CD4-positive, alpha-beta T cell (primary cell): Measurements from ENCODE around the gene ANKRD49. TPM values are rescaled to one million over a fixed set of nuclear protein-coding genes. Genes with fewer than 3 reads are reported as not detected.

Source experiments
- ATAC-seq: fragments of 200-7000 bp; cut with Tn5 transposase; one replicate; pipeline ENCODE4 v1.10.0; 2022; ENCODE audit warnings: mild to moderate bottlenecking; ENCODE audit not compliant: poor library complexity
- CTCF ChIA-PET: fragments of 350-600 bp; sonication (Branson Sonifier 250); formaldehyde crosslinking; loops from one replicate; lab custom pipeline; 2021; ENCODE audit warnings: antibody characterized with exemption, inconsistent platforms; lab: Charles Lee
- POLR2A ChIA-PET: fragments of 350-600 bp; sonication (Branson Sonifier 250); formaldehyde crosslinking; loops from one replicate; lab custom pipeline; 2021; ENCODE audit warnings: antibody characterized with exemption, inconsistent platforms; lab: Charles Lee
- DNase-seq, 14 experiments: peaks; one replicate each; pipeline ENCODE4 v3.0.0-alpha.2; 2013 to 2020; ENCODE audit warnings: mixed read lengths in 2 of 14
- H3K27ac ChIP-seq, 2 donors: one replicate each; pipeline versions ENCODE4 v1.5.1 to v1.7.0; 2013; ENCODE audit warnings: low read length in 2 of 2, low read depth in 1 of 2, mild to moderate bottlenecking in 1 of 2
- H3K27me3 ChIP-seq, 2 experiments: 1 replicate in 1 of 2; 2 replicates in 1 of 2; pipeline versions ENCODE4 v1.6.1 to v1.7.0; 2013; ENCODE audit warnings: low read length in 2 of 2, control low read depth in 1 of 2, mild to moderate bottlenecking in 1 of 2, moderate library complexity in 1 of 2; ENCODE audit not compliant: insufficient read depth in 2 of 2, control insufficient read depth in 1 of 2
- H3K36me3 ChIP-seq: one replicate; pipeline ENCODE4 v1.6.1; 2013; ENCODE audit warnings: low read length, control low read depth; ENCODE audit not compliant: insufficient read depth
- H3K4me1 ChIP-seq: one replicate; pipeline ENCODE4 v1.6.1; 2013; ENCODE audit warnings: low read length, control low read depth; ENCODE audit not compliant: insufficient read depth
- H3K4me3 ChIP-seq: one replicate; pipeline ENCODE4 v1.5.1; 2013; ENCODE audit warnings: mild to moderate bottlenecking, low read length, moderate library complexity
- H3K9me3 ChIP-seq, 2 experiments: 1 replicate in 1 of 2; 2 replicates in 1 of 2; pipeline versions ENCODE4 v1.6.1 to v1.7.0; 2013; ENCODE audit warnings: low read length in 2 of 2, mild to moderate bottlenecking in 2 of 2, control low read depth in 1 of 2, moderate library complexity in 1 of 2; ENCODE audit not compliant: control insufficient read depth in 1 of 2, insufficient read depth in 1 of 2
- H3K27ac Mint-ChIP-seq: one replicate; pipeline ENCODE4 v1.8.0; 2020; ENCODE audit warnings: mixed read lengths
- H3K27me3 Mint-ChIP-seq: one replicate; pipeline ENCODE4 v1.8.0; 2021; ENCODE audit warnings: mixed read lengths
- H3K36me3 Mint-ChIP-seq: one replicate; pipeline ENCODE4 v1.8.0; 2021; ENCODE audit warnings: low read depth, mixed read lengths
- H3K4me1 Mint-ChIP-seq: one replicate; pipeline ENCODE4 v1.8.0; 2021; ENCODE audit warnings: low read depth, mixed read lengths
- H3K4me3 Mint-ChIP-seq: one replicate; pipeline ENCODE4 v1.8.0; 2020; ENCODE audit warnings: mild to moderate bottlenecking, mixed read lengths
- H3K9me3 Mint-ChIP-seq: one replicate; pipeline ENCODE4 v1.8.0; 2020; ENCODE audit warnings: mixed read lengths
- CTCF ChIP-seq: fragments of 200-600 bp; IDR thresholded peaks from one replicate; pipeline ENCODE4 v1.8.0; 2022; ENCODE audit warnings: antibody characterized with exemption, mild to moderate bottlenecking
- intact Hi-C, 2 experiments: fragments of 100-400 bp; cut with DNase I in 1 of 2; cut with micrococcal nuclease in 1 of 2; formaldehyde crosslinking; loops; one replicate each; pipeline versions ENCODE4 v1.15.1 to v1.9.0; 2023 to 2025; cut with DNase I, micrococcal nuclease
- total RNA-seq, 174 experiments: library from RNA in 2 of 174; stranded (reverse) in 2 of 174; gene quantifications; one replicate each; pipeline ENCODE4 v1.2.3 and lab custom pipeline; 2021 to 2026

Gene ANKRD49
- total RNA-seq, 2 experiments from 2014 or later, result 54.4 to 56.4 TPM

GRCh38 chr11:94532211-94532610, 38.4 kb downstream of the ANKRD49 start:
- Mint-ChIP-seq H3K27me3 (peaks cover 50% of the 10 kb centered on the region), H3K27ac (no peak overlapping the region), H3K4me1 (no peaks in the 10 kb centered on the region), H3K9me3 (no peaks in the 10 kb centered on the region), H3K36me3 (no peaks in the 10 kb centered on the region), H3K4me3 (no peak overlapping the region)
- intact Hi-C loops, result no loop called here
- POLR2A ChIA-PET, result no interaction called here
- Histone ChIP-seq H3K36me3 (no peaks in the 10 kb centered on the region), H3K9me3 (no peaks in the 10 kb centered on the region), H3K4me1 (no peaks in the 10 kb centered on the region), H3K4me3 (no peak overlapping the region), H3K27ac (no peak overlapping the region), H3K27me3 (peaks cover 3 to 13% of the 10 kb centered on the region in 2 experiments)
- ATAC-seq (no peak), DNase-seq (no peak)
- TF ChIP-seq CTCF, result no peak
- CTCF ChIA-PET, result interaction anchor here (1.4 kb wide), 1 partner anchor 20 kb away, joined by 3 read pairs; the partner anchor contains the start of gene C11orf97

- Histone ChIP-seq H3K4me1 (no peaks in the 10 kb centered on the region), H3K27me3 (peaks cover 3 to 4% of the 10 kb centered on the region in 2 experiments), H3K36me3 (no peaks in the 10 kb centered on the region), H3K27ac (no peak overlapping the region), H3K4me3 (no peak overlapping the region), H3K9me3 (no peaks in the 10 kb centered on the region)
- peaks cover 49% of the 10 kb centered on the region for H3K27me3 Mint-ChIP-seq
- TF ChIP-seq CTCF, result no peak
- POLR2A ChIA-PET, result no interaction called here
- DNase-seq, result no peak
- H3K4me1 Mint-ChIP-seq, result no peaks in the 10 kb centered on the region
- intact Hi-C loops, result no loop called here
- no peaks in the 10 kb centered on the region for H3K36me3 Mint-ChIP-seq
- no peak overlapping the region for H3K27ac Mint-ChIP-seq
- H3K9me3 Mint-ChIP-seq, result no peaks in the 10 kb centered on the region
- CTCF ChIA-PET, result no interaction called here
- H3K4me3 Mint-ChIP-seq, result no peak overlapping the region
- ATAC-seq, result no peak
These were observed 39.4 kb downstream of the ANKRD49 start for GRCh38 chr11:94533206-94533605.

GRCh38 chr11:94533696-94534630, 40.2 kb downstream of the ANKRD49 start:
- no peaks in the 10 kb centered on the region for H3K36me3 ChIP-seq
- no peak for DNase-seq
- intact Hi-C loops, result no loop called here
- Mint-ChIP-seq H3K4me3 (no peak overlapping the region), H3K9me3 (no peaks in the 10 kb centered on the region), H3K4me1 (no peaks in the 10 kb centered on the region), H3K36me3 (no peaks in the 10 kb centered on the region), H3K27me3 (peaks cover 44% of the 10 kb centered on the region), H3K27ac (no peak overlapping the region)
- TF ChIP-seq CTCF, result no peak
- H3K27ac ChIP-seq, result no peak overlapping the region
- H3K27me3 ChIP-seq, result peaks cover 0 to 3% of the 10 kb centered on the region in 2 experiments
- ATAC-seq, result no peak
- ChIA-PET CTCF (interaction anchor here (0.6 kb wide), 1 partner anchor 8 kb away, joined by 3 read pairs; no protein-coding TSS in a partner anchor), POLR2A (no interaction called here)
- no peak overlapping the region for H3K4me3 ChIP-seq
- H3K4me1 ChIP-seq, result no peaks in the 10 kb centered on the region
- no peaks in the 10 kb centered on the region for H3K9me3 ChIP-seq
